HG02938 (cell line): ENCODE measurements around the gene DGKD.
A peak's percentile ranks its signal among the peaks of the same experiment; 100 is the strongest.

ENCODE experiments used
- ATAC-seq: cut with Tn5 transposase; IDR thresholded peaks from one replicate; pipeline ENCODE4 v1.9.1; 2021; ENCODE audit warnings: mild to moderate bottlenecking, moderate library complexity; ENCODE audit not compliant: unreplicated experiment

DGKD gene

DNA sequence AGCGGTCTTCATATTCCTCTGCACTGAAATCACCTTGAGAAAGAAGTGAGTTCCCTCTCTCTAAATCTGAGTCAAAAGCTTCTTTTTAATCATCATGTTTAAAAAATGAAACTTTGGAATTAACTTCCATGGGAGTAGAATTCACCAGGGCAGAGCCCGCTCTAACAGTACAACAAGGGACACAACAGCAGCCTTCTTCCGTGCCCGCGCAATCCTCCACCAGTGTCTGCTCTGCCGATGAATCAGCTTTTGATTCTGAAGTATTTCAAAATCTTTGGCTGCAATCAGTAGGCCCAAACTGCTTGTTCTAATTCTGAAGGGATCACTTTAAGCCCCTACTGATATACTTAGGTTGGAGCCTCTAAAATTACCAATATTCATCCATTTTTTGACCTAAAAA is 135.4 kb downstream of the DGKD start:
- no peak for ATAC-seq

DNA sequence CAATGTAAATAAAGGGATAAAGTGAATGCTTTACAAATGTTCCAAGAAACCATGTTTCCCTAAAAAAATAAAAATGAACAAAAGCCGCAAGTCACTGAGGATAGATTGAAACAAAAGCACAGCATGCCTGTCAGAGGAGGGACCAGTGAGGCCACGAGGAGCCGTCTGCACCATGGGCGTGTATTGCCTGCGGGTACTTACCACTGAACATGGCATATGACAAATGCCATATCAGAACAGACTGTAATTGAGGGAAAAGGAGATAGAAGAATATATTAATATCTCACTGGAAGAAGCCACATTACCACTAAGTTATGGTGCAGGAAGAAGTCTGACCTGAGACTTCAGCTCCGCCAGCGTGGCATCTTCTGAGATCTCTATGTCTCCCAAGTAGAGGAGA is 136.5 kb downstream of the DGKD start:
- ATAC-seq: no peak

DNA sequence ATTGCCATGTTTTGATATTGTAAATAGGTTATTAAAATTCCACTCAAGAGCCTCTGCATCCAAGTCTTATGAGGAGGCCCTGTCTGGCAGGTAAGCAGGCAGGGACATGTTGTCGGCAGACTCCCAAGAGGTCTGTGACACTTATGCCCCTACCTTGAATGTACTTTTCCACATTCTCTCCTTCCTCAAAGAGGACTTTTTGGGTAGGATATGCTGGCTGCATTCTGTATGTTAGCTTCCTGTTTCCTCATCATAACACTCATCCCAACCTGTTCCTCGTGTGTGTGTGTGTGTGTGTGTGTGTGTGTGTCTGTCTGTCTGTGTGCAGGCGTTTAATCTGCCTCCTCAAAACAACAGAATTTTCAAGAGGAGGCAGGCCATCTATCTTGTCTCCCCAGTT is 137.0 kb downstream of the DGKD start:
- no peak for ATAC-seq

DNA sequence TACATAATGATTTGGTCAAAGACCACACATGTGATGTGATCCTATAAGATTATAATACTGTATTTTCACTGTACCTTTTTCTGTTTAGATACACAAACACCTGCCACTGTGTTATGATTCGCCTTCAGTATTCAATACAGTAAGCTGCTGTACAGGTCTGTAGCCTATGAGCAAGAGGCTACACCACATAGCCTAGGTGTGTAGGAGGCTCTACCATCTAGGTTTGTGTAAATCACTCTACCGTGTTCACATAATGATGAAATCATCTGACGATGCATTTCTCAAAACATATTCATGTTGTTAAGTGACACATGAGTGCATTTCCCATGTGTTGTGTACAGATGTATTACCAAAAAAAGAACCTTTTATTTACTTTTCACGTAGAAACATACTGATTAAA is 137.8 kb downstream of the DGKD start:
- ATAC-seq: no peak

DNA sequence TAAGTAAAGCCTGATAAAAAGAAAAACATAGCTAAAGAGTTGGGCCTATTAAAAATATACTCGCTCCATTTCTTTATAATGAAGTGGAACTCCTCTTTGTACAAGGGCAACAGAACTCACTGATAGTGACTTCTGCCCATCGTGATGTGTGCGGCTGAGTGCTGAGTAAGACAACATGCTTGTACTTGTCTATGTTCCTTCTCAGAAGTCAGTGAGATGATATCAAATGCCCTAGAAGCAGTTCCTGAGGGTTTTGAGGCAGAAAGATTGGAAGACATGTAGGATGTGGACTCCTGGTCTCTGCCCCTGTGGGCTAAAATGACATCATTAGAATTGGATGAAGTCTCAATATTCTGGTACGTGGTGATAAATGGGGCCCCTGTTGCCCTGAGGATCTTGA is 138.5 kb downstream of the DGKD start:
- no peak for ATAC-seq

DNA sequence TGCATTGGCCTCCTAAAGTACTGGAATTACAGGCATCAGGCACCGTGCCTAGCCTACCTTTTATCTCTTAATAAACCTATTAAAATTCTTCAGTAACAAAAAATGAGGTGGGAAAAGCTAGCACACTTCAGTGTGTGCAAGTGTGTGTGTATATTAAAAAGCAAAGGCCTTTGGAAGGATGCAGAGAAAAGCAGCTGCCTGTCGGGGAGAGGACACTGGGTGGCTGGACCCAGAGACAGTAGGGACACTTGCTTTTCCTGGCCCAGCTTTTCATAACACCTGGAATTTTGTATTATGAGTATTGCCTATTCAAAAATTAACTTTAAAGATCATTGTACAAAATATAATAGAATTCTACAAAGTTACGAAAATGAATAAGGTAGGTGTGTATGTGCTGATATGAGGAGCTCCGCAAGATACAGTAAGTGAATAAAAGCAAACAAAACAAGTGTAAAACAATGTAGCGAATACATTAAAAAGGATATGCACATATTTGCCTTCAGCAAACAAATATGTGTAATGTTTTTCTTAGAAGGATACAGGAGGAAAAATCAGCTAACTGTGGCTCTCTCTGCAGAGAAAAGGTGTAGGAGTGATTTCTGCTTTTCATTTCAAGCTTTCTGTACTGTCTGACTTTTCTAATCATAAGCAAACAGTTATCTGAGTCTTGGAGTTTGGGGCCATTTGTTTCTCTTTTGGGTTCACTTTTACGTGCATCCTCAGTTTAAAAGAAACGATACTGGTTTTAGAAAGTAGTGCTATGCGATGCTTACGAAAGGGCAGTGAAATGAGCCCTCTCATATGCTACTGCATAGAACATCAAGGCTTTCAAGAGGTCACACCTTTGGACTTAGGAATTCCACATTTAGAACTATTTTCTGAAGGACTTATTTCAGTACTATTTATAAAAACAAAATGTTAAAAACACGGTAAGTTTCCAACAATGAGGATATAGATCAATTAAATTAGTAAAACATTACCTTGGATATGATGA is 141.5 kb downstream of the DGKD start:
- no peak for ATAC-seq

DNA sequence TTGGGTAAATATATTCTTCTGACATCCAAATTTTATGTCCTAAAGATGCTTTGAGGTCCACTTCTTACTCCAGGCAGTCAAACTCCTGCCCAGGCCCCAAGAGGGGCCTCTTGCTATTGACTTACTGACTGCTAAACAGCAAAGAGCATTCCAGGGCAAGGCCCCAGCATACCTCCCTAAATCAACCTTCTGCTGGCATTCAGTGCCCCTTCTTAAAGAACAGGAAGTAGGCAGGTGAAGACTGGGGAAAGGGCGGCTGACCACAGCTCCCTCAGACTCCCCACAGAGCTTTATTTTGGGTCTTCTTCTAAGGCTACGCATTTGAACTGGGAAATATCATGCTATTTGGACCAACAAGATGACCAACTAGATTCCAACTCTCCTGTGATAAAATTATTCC is 143.4 kb downstream of the DGKD start:
- ATAC-seq: no peak

DNA sequence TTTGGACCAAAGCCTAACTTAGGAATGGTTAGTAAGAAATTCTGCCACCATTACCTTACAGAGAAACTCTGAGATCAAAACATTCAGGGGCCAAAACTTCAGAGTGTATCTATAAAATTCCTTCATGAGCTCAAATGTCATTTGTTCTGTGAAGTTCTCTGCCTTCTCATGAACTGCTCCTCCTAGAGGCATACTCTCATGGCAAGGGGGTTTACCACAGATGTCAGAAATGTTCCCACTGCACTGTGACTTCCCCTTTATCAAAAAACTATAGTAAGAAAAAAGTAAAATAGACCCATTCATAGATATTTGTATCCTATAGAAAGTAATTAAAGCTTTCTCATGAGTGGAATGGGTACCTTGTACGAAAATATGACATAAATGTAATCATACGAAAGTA is 143.8 kb downstream of the DGKD start:
- ATAC-seq: no peak

DNA sequence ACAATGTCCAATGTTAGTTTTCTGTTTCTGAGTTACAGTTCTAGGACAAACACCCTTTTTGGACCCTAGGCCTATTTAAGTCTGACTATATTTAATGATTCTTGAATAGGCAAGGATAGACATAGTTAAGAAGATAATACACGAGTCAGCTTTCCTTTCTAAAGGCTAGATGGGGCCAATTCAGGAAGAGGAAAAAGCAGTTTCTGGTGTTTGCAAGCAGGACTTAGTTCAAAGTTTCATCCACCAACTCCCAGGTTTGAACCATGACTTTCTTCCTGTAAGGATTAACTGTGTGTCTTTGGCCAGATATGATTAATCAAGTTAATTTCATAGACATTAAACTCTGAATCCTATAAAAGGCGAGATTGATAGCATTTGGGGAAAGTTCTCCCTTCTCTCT is 145.6 kb downstream of the DGKD start:
- no peak for ATAC-seq

DNA sequence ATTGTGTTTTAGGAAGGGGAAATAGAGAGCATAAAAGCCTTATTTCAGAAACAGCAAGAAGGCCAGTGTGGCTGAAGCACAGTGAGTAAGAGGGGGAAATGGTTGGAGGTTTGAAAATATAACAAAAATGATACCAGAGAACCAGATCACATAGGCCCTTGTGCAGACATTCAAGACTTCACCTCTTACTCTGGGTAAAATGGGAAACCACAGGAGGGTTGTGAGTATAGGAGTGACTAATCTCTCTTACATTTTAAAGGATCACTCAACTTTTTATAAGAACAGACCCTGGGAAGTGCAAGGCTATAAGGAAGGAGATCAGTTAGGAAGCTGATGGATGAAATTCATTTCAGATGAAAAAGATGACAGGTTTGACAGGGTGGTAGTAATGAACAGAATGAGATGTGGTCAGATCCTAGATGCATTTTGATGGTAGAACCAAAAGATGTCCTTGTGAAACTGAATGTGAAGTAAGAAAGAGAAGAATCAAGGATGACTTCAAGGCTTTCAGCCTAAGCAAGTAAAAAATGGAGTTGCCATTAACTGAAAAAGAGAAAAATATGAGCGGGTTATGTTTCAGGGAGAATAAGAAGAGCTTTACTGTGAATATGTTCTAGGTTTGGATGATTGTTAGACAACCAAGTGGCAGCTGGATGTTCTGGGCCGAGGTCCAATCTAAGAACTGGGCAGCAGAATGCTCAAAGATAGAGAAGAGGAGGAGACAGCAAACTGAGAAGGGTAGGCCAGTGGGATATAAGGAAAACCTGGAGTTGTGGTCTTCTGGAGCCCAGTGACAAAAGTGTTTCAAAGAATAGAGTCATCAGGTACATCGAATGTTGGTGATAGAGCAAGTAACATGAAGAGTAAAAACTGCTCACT is 147.1 kb downstream of the DGKD start:
- peak; percentile 65 for ATAC-seq

DNA sequence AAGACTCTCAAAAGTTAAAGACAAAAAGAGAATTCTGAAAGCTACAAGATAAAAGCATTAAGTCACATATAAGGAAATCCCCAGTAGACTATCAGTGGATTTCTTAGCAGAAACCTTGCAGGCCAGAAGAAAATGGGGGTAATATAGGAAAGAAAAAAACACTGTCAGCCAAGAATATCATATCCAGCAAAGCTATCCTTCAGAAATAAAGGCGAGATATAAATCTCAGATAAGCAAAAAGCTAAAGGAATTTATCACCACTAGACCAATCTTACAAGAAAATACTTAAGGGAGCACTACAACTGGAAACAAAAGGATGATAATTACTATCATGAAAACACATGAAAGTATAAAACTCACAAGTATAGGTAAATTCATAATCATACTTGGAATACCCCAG is 149.2 kb downstream of the DGKD start:
- no peak for ATAC-seq

DNA sequence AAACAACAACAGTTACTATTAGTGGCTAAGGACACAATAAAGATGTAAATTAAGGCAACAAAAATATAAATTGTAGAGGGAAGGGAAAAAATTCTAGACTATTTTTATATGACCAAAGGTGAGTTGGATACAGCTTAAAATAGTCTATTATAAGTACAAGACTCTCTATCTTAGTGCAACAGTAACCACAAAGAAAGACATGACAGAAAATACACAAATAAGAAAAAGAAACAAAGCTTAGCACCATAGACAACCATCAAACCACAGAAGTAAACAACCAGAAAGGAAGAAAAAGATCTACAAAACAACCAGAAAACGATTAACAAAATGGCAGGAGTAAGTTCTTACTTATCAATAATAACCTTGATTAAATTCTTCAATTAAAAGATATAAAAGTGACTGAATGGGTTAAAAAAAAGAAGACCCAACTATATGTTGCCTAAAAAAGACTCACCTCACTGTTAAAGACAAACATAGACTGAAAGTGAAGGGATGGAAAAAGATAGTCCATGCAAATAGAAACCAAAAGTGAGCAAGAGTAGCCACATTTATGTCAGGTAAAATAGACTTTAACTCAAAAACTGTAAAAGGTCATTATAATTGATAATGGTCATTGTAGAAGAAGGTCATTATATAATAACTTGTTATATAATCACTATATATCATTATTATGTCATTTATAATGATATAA is 149.8 kb downstream of the DGKD start:
- ATAC-seq: peak; percentile 38

DNA sequence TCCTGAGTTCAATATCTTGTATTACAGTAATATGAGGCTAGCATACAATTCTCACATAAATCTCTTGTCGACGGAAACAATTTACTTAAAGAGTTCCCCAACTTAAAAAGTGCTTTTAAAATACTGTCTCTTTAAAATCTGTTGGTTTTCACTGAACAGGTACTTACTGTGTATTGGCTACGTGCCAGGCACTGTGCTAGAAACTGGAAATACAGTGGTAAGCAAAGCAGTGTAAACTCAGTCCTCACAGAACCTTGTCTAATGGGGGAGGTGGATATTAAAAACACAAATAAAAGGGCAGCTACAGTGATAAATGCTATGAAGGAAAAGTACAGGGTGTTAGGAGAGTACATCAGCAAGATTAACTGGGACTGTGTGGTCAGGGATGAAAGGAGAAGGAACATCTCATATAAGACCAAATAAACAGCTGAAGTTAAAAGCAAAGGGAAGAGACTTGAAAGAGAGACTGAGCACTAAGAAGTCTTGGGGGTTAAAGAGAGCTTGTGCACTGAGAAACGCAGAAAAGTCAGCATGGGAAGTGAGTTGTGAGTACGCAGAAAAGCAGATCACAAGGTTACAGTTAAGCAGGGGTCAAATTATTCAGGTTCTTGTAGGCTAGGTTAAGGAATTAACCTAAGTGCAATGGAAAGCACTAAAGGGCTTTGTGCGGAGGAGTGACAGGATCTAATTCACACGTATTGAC is 159.8 kb downstream of the DGKD start:
- no peak for ATAC-seq

DNA sequence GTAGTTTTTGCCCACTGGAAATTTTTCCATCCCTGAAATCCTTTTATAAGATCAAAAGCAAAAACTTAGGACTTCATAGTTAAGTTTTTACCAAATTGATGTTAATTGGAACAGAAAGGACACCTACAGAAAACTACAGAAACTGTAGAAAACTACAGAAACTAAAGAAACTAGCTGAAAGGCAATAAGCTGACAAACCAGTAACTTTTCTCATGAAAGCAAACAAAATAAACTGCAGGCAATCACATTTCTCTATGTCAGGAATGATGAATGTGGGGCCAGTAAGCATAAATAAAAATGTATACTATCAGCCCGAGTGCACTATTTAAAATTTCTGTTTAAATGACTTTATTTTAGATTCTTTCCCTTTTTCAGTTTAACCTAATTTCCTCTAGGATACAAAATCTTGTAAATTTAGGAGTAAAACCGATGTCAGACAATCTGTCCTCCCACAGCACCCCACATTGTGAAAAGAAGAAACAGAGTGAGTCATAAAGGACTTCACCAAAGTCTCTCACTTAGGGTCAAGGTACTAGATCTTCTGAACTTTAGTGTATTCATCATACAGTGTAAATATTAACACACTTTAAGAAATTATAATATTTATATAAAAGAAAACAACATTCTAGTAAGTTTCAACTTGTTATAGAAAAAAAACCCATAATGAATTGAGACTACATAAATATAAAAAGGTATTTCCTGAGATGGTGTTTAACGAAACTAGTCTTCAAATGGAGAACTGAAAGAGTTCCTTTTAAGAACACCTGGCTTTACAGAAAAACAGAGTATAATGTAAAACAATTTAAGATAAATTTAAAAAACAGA is 165.7 kb downstream of the DGKD start:
- ATAC-seq: peak; percentile 98
